ENCODE results near the gene KANSL3.

- TF ChIP-seq CTCF (IDR thresholded peaks at IDR 0.05): no peak
- TF ChIP-seq ZFX (IDR thresholded peaks at IDR 0.05; ENCODE audit: borderline replicate concordance): no peak
Observed at GRCh38 chr2:96642564-96643360, 4.7 kb upstream of the KANSL3 start, which contains the start of gene FER1L5.
